ENCODE measurements around the gene LIPN.

The LIPN gene

GRCh38 chr10:88804083-88804812, 44.4 kb downstream of the LIPN start:
- TF ChIP-seq, protein P1, sequence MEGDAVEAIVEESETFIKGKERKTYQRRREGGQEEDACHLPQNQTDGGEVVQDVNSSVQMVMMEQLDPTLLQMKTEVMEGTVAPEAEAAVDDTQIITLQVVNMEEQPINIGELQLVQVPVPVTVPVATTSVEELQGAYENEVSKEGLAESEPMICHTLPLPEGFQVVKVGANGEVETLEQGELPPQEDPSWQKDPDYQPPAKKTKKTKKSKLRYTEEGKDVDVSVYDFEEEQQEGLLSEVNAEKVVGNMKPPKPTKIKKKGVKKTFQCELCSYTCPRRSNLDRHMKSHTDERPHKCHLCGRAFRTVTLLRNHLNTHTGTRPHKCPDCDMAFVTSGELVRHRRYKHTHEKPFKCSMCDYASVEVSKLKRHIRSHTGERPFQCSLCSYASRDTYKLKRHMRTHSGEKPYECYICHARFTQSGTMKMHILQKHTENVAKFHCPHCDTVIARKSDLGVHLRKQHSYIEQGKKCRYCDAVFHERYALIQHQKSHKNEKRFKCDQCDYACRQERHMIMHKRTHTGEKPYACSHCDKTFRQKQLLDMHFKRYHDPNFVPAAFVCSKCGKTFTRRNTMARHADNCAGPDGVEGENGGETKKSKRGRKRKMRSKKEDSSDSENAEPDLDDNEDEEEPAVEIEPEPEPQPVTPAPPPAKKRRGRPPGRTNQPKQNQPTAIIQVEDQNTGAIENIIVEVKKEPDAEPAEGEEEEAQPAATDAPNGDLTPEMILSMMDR (conservative IDR thresholded peaks at IDR 0.05; ENCODE audit: low read length) = no peak
- DNase-seq (ENCODE audit: low read depth) = no peak
- H3K4me3 ChIP-seq (ENCODE audit: low read length) = no peak overlapping the region

GRCh38 chr10:88805361-88805760, 45.5 kb downstream of the LIPN start:
- no peak for DNase-seq (ENCODE audit: low read depth)
- no peak overlapping the region for H3K4me3 ChIP-seq (ENCODE audit: low read length)
- TF ChIP-seq, protein P1 (conservative IDR thresholded peaks at IDR 0.05; ENCODE audit: low read length) = no peak

- no peak for DNase-seq (ENCODE audit: low read depth)
- no peak overlapping the region for H3K4me3 ChIP-seq (ENCODE audit: low read length)
- TF ChIP-seq, protein P1 (conservative IDR thresholded peaks at IDR 0.05; ENCODE audit: low read length) = no peak
These were observed 46.1 kb downstream of the LIPN start for GRCh38 chr10:88805924-88806323.

DNA sequence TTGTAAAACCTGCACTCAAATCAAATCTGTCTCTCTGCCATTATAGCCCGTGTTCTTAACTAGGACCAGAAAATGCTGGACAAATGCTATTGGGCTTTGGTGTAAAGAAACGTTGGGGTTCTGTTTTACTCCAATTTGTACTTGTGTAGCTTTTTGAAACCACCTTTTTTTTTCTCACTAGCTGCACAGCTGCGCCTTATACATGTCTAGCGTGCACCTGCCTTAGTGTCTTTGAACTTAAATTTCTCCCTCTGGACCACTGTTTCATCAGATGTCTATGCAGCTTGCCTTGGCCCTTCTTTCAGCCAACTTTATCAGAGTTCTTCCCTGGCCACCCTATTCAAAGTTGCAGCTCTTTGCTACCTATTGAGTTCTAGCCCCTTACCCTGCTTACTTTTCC, 49.8 kb downstream of the LIPN start:
- TF ChIP-seq, protein P1 (conservative IDR thresholded peaks at IDR 0.05; ENCODE audit: low read length) = no peak
- DNase-seq (ENCODE audit: low read depth) = no peak
- H3K4me3 ChIP-seq (ENCODE audit: low read length) = no peak overlapping the region

GRCh38 chr10:88810196-88810961, 50.6 kb downstream of the LIPN start:
- no peak overlapping the region for H3K4me3 ChIP-seq (ENCODE audit: low read length)
- TF ChIP-seq, protein P1 (conservative IDR thresholded peaks at IDR 0.05; ENCODE audit: low read length) = peak; percentile 88
- peak; percentile 70 for DNase-seq (ENCODE audit: low read depth)

GRCh38 chr10:88813200-88813599, 53.4 kb downstream of the LIPN start:
- no peak for DNase-seq (ENCODE audit: low read depth)
- no peak overlapping the region for H3K4me3 ChIP-seq (ENCODE audit: low read length)
- TF ChIP-seq, protein P1 (conservative IDR thresholded peaks at IDR 0.05; ENCODE audit: low read length) = no peak

DNA sequence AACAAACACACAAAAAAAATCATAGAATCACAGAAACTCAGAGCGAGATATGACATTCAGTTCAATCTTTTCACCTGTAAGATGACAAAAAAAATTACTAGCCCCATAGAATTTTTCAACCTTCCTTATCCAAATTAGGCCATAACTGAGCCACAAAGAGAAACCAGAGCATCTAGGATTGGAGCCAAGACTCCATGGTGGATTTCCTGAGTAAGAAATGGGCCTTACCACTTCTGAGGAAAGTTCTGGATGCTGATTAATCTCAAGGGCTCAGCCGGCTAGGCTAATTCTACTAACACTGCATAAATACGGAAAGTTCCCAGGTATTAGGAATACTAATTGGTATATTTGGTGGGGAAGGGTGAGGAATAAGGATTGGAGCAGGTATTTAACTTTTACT, 59.5 kb downstream of the LIPN start:
- TF ChIP-seq, protein P1 (conservative IDR thresholded peaks at IDR 0.05; ENCODE audit: low read length) = no peak
- no peak overlapping the region for H3K4me3 ChIP-seq (ENCODE audit: low read length)
- DNase-seq (ENCODE audit: low read depth) = peak; percentile 55

Measured in AG10803 (cell line).